Kidney epithelial cell (primary cell): ENCODE measurements around the gene SEC24C. TPM values are rescaled to one million over a fixed set of nuclear protein-coding genes. Genes with fewer than 3 reads are reported as not detected.
A peak's percentile ranks its signal among the peaks of the same experiment; 100 is the strongest.

Experiments
- DNase-seq: peaks from one replicate; pipeline ENCODE4 v3.0.0-alpha.2; 2010; ENCODE audit warnings: low read depth
- H3K27me3 ChIP-seq: 2 replicates; pipeline ENCODE4 v1.6.0; 2011; ENCODE audit warnings: low read length; ENCODE audit not compliant: control insufficient read depth, insufficient read depth
- H3K36me3 ChIP-seq: 2 replicates; pipeline ENCODE4 v1.5.1; 2011; ENCODE audit warnings: low read length; ENCODE audit not compliant: control insufficient read depth, insufficient read depth
- H3K4me3 ChIP-seq: 2 replicates; pipeline ENCODE4 v1.5.1; 2011; ENCODE audit warnings: low read depth, mild to moderate bottlenecking, control low read depth, low read length
- CTCF ChIP-seq: IDR thresholded peaks from 2 replicates; pipeline ENCODE4 v1.5.1; 2011; ENCODE audit warnings: mild to moderate bottlenecking, moderate library complexity, low read length, control low read depth, inconsistent platforms; ENCODE audit not compliant: insufficient read depth, poor library complexity, severe bottlenecking
- total RNA-seq: library from RNA; depleted of rRNA; stranded (reverse); fragments of >200 nt; gene quantifications from 2 replicates; pipeline ENCODE4 v1.2.3, GENCODE V29; 2015

SEC24C gene
- total RNA-seq, 1 donor from 2014 or later = 61.0 TPM

GRCh38 chr10:73765066-73765465 is 20.9 kb downstream of the SEC24C start:
- no peak for TF ChIP-seq CTCF
- Histone ChIP-seq H3K4me3 (no peak overlapping the region), H3K36me3 (peaks cover 1% of the 10 kb centered on the region), H3K27me3 (no peaks in the 10 kb centered on the region)
- no peak for DNase-seq

GRCh38 chr10:73768881-73769280 is 24.7 kb downstream of the SEC24C start:
- Histone ChIP-seq H3K36me3 (peaks cover 1% of the 10 kb centered on the region), H3K27me3 (no peaks in the 10 kb centered on the region), H3K4me3 (no peak overlapping the region)
- no peak for DNase-seq
- peak; percentile 29 for TF ChIP-seq CTCF

- H3K36me3 ChIP-seq = peaks cover 1% of the 10 kb centered on the region
- no peak for TF ChIP-seq CTCF
- no peak overlapping the region for H3K4me3 ChIP-seq
- DNase-seq = no peak
- H3K27me3 ChIP-seq = no peaks in the 10 kb centered on the region
Observed at GRCh38 chr10:73769396-73769795, 25.2 kb downstream of the SEC24C start.

- H3K36me3 ChIP-seq = peaks cover 1% of the 10 kb centered on the region
- peak overlapping the region; percentile 82 for H3K4me3 ChIP-seq
- TF ChIP-seq CTCF = no peak
- DNase-seq = no peak
- no peaks in the 10 kb centered on the region for H3K27me3 ChIP-seq
Observed at GRCh38 chr10:73771722-73772280, 27.6 kb downstream of the SEC24C start.

GRCh38 chr10:73772281-73773151 is 28.3 kb downstream of the SEC24C start:
- no peak for DNase-seq
- Histone ChIP-seq H3K27me3 (no peaks in the 10 kb centered on the region), H3K4me3 (peak overlapping the region; percentile 82), H3K36me3 (peaks cover 1% of the 10 kb centered on the region)
- TF ChIP-seq CTCF = no peak
